Airway epithelial cell (primary cell): Measurements from ENCODE around the gene CAPN8. TPM values are rescaled to one million over a fixed set of nuclear protein-coding genes. Genes with fewer than 3 reads are reported as not detected.

Experiments
- total RNA-seq: library from RNA; depleted of rRNA; stranded (reverse); fragments of >200 nt; gene quantifications from 2 replicates; pipeline ENCODE4 v1.2.3, GENCODE V29; 2015

CAPN8 gene
- 0.21 TPM in 1 of 2 replicates, not detected in the other for total RNA-seq

DNA sequence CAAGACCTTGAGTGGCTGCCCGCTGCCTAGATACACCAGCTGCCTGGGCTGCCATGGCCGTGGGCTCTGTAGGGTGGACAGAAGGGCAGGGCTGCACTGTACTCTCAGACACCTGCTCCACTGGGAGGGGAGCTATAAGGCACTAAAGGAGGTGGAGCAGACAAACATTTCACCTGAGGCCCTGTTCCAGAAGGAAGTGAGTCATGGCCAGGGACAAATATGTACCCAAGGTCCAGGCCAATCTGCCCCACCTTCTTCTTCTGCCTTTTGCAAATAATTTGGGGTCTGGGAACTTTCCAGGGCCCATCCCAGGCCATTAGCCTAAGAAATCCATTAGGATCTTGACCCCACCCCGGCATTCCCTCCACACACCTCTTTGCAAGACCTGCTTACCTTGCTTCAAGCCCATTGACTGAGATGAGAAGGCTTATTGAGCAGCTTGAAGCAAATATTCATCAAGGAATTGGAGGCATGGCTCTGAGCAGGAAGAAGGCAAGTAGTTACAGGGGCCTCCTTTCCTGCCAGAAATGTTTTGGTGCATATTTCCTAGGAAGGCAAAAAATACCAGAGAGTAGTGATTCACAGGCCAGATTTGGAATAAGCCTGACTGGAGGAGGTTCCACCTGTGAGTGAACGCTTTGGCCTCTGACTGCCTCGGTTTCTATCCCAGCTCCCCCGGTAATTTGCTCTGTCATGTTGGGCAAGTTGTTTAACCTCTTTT lies at the start of gene CAPN8:
CAPN8 (minus strand) TSS at position 110 of the 721 bp plus-strand sequence; CDS start at position 55, 55 bp downstream.

DNA sequence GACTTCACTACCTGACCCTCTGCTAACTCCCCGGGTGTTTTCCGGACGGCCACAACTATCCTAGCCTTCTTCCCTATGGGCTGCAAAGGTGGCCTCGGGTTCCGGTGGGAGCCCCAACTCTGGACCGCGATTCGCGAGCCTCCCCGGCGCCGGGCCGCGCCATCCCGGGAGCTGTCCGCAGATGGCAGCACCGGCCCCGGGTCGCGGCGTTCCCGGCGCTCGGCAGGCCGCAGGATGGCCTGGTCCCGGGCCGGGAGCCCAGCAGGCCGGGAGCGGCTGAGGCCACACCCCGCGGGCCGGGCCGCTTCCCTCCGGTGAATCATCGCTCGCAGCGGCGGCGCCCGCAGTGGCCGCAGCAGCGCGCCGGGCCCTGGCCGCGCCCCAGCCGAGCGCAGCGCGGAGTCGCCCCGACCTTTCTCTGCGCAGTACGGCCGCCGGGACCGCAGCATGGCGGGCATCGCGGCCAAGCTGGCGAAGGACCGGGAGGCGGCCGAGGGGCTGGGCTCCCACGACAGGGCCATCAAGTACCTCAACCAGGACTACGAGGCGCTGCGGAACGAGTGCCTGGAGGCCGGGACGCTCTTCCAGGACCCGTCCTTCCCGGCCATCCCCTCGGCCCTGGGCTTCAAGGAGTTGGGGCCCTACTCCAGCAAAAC lies 46.8 kb upstream of the CAPN8 start, which contains the start of gene CAPN2:
CAPN2 (plus strand) TSS at position 346 of the 656 bp plus-strand sequence; CDS start at position 448, 102 bp downstream.

Other genes starting within 250 kb of the CAPN8 start
- 177 and 215 TPM in 2 replicates for gene CAPN2, start 46.8 kb upstream of the CAPN8 start, total RNA-seq
- gene TP53BP2, start 180.2 kb upstream of the CAPN8 start, total RNA-seq, result 13.0 and 33.4 TPM in 2 replicates